IMR-90 (cell line): Measurements from ENCODE around the gene EFHD2.
"Not testable (repeated sequence)": the region's sequence is repeated elsewhere in the genome, so short reads cannot be mapped to it uniquely, and the experiment has no call there.

Experiments used
- BHLHE40 ChIP-seq: fragments of 150-350 bp; IDR thresholded peaks from 2 replicates; pipeline ENCODE4 v1.6.1; 2016; ENCODE audit warnings: mild to moderate bottlenecking, low read depth, low read length
- CEBPB ChIP-seq: IDR thresholded peaks from 2 replicates; pipeline ENCODE4 v1.6.1; 2012; ENCODE audit warnings: low read depth, low read length, improper control_type of control experiment
- CTCF ChIP-seq: conservative IDR thresholded peaks from 2 replicates; pipeline ENCODE4 v1.5.1; 2012; ENCODE audit warnings: mild to moderate bottlenecking, low read depth, low read length, improper control_type of control experiment
- ELK1 ChIP-seq: fragments of 150-350 bp; IDR thresholded peaks from 2 replicates; pipeline ENCODE4 v1.6.1; 2016; ENCODE audit warnings: low read depth, mild to moderate bottlenecking, low read length, moderate library complexity, borderline replicate concordance
- MAZ ChIP-seq: IDR thresholded peaks from 2 replicates; pipeline ENCODE4 v1.6.1; 2012; ENCODE audit warnings: low read depth, mild to moderate bottlenecking, low read length, improper control_type of control experiment, moderate library complexity, borderline replicate concordance
- MXI1 ChIP-seq: IDR thresholded peaks from 2 replicates; pipeline ENCODE4 v1.6.1; 2012; ENCODE audit warnings: low read depth, mild to moderate bottlenecking, low read length, moderate library complexity, borderline replicate concordance
- NFE2L2 ChIP-seq: fragments of 150-350 bp; IDR thresholded peaks from 2 replicates; pipeline ENCODE4 v1.6.1; 2016; ENCODE audit warnings: low read depth, mild to moderate bottlenecking, low read length
- POLR2A ChIP-seq: IDR thresholded peaks from 2 replicates; pipeline ENCODE4 v1.6.1; 2012; ENCODE audit warnings: mild to moderate bottlenecking, low read depth, low read length
- RCOR1 ChIP-seq: IDR thresholded peaks from 2 replicates; pipeline ENCODE4 v1.6.1; 2012; ENCODE audit warnings: mild to moderate bottlenecking, low read length, improper control_type of control experiment; ENCODE audit not compliant: insufficient replicate concordance

- TF ChIP-seq CEBPB, CTCF, POLR2A, MAZ, RCOR1, NFE2L2, MXI1, ELK1, BHLHE40: not testable (repeated sequence)
Measured at GRCh38 chr1:15469821-15470448, 60.2 kb downstream of the EFHD2 start.
